SK-N-SH treated with all-trans-retinoic acid at 6 μM for 48 hours (cell line): ENCODE measurements around the gene DGKZ.

Source experiments
- ARNTL ChIP-seq: fragments of 450-650 bp; formaldehyde crosslinking; IDR thresholded peaks from 2 replicates; pipeline ENCODE4 v1.5.0; 2020; ENCODE audit warnings: low read depth, mild to moderate bottlenecking, moderate library complexity, borderline replicate concordance
- CREB5 ChIP-seq: fragments of 250-450 bp; sonication (Bioruptor Pico); IDR thresholded peaks from 2 replicates; pipeline ENCODE4 v1.5.1; 2020; ENCODE audit warnings: low read depth, mild to moderate bottlenecking, moderate library complexity
- ESRRG ChIP-seq: fragments of 250-450 bp; sonication (Bioruptor Pico); IDR thresholded peaks from 2 replicates; pipeline ENCODE4 v1.6.1; 2021; ENCODE audit warnings: mild to moderate bottlenecking
- OSR1 ChIP-seq: fragments of 250-450 bp; sonication (Bioruptor Pico); IDR thresholded peaks from 2 replicates; pipeline ENCODE4 v1.8.0; 2022; ENCODE audit warnings: moderate library complexity, mild to moderate bottlenecking, inconsistent platforms
- RARB ChIP-seq: fragments of 250-450 bp; sonication (Bioruptor Pico); IDR thresholded peaks from 2 replicates; pipeline ENCODE4 v1.8.0; 2021; ENCODE audit warnings: mild to moderate bottlenecking, moderate library complexity
- SNAI2 ChIP-seq: fragments of 250-450 bp; sonication (Bioruptor Pico); IDR thresholded peaks from 2 replicates; pipeline ENCODE4 v1.5.0; 2020; ENCODE audit warnings: mild to moderate bottlenecking, moderate library complexity
- TOX ChIP-seq: fragments of 250-450 bp; sonication (Bioruptor Pico); IDR thresholded peaks from 2 replicates; pipeline ENCODE4 v1.8.0; 2021; ENCODE audit warnings: mild to moderate bottlenecking, moderate library complexity, borderline replicate concordance
- TSHZ2 ChIP-seq: fragments of 250-450 bp; sonication (Bioruptor Pico); IDR thresholded peaks from 2 replicates; pipeline ENCODE4 v1.5.0; 2020; ENCODE audit warnings: mild to moderate bottlenecking, moderate library complexity
- ZC3H10 ChIP-seq: fragments of 250-450 bp; sonication (Bioruptor Pico); IDR thresholded peaks from 2 replicates; pipeline ENCODE4 v1.5.1; 2021; ENCODE audit warnings: mild to moderate bottlenecking, moderate library complexity
- TF ChIP-seq, protein P1 (sequence below): fragments of 250-450 bp; sonication (Bioruptor Pico); IDR thresholded peaks from 2 replicates; pipeline ENCODE4 v1.8.0; 2020; ENCODE audit warnings: mild to moderate bottlenecking, moderate library complexity, borderline replicate concordance
- TF ChIP-seq, protein P2 (sequence below): fragments of 250-450 bp; sonication (Bioruptor Pico); IDR thresholded peaks from 2 replicates; pipeline ENCODE4 v1.5.1; 2021; ENCODE audit warnings: mild to moderate bottlenecking, moderate library complexity

GRCh38 chr11:46366260-46366659 lies 19.0 kb downstream of the DGKZ start:
- TF ChIP-seq, protein P1, sequence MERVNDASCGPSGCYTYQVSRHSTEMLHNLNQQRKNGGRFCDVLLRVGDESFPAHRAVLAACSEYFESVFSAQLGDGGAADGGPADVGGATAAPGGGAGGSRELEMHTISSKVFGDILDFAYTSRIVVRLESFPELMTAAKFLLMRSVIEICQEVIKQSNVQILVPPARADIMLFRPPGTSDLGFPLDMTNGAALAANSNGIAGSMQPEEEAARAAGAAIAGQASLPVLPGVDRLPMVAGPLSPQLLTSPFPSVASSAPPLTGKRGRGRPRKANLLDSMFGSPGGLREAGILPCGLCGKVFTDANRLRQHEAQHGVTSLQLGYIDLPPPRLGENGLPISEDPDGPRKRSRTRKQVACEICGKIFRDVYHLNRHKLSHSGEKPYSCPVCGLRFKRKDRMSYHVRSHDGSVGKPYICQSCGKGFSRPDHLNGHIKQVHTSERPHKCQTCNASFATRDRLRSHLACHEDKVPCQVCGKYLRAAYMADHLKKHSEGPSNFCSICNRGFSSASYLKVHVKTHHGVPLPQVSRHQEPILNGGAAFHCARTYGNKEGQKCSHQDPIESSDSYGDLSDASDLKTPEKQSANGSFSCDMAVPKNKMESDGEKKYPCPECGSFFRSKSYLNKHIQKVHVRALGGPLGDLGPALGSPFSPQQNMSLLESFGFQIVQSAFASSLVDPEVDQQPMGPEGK (CRISPR knock-in tag): no peak
- TF ChIP-seq ARNTL (CRISPR knock-in tag) (no peak), OSR1 (CRISPR knock-in tag) (no peak), TSHZ2 (CRISPR knock-in tag) (no peak), TOX (CRISPR knock-in tag) (no peak), ESRRG (CRISPR knock-in tag) (no peak), ZC3H10 (no peak), RARB (CRISPR knock-in tag) (no peak), CREB5 (CRISPR knock-in tag) (no peak), SNAI2 (no peak)
- TF ChIP-seq, protein P2, sequence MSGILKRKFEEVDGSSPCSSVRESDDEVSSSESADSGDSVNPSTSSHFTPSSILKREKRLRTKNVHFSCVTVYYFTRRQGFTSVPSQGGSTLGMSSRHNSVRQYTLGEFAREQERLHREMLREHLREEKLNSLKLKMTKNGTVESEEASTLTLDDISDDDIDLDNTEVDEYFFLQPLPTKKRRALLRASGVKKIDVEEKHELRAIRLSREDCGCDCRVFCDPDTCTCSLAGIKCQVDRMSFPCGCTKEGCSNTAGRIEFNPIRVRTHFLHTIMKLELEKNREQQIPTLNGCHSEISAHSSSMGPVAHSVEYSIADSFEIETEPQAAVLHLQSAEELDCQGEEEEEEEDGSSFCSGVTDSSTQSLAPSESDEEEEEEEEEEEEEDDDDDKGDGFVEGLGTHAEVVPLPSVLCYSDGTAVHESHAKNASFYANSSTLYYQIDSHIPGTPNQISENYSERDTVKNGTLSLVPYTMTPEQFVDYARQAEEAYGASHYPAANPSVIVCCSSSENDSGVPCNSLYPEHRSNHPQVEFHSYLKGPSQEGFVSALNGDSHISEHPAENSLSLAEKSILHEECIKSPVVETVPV (CRISPR knock-in tag): no peak
